A673 (cell line): ENCODE measurements around the gene ARNT2. TPM values are rescaled to one million over a fixed set of nuclear protein-coding genes. Genes with fewer than 3 reads are reported as not detected.

Experiments
- BruUV-seq: library from RNA; stranded (reverse); fragments of 400-500 nt; replicated peaks from 2 replicates; lab custom pipeline; 2021; lab: Mats Ljungman, UMichigan
- CTCF ChIA-PET: fragments of 300-600 bp; sonication (Branson Sonifier 250); formaldehyde crosslinking; loops from one replicate; lab custom pipeline; 2022; ENCODE audit warnings: antibody characterized with exemption; lab: Charles Lee
- POLR2A ChIA-PET: fragments of 300-600 bp; sonication (Branson Sonifier 250); formaldehyde crosslinking; loops from one replicate; lab custom pipeline; 2022; ENCODE audit warnings: antibody characterized with exemption; ENCODE audit not compliant: low non-redundant PET; lab: Charles Lee
- DNase-seq: peaks from one replicate; pipeline ENCODE4 v3.0.0-alpha.2; 2015; ENCODE audit warnings: low spot score
- H3K27ac ChIP-seq: fragments of 200-600 bp; sonication (generic); 2 replicates; pipeline ENCODE4 v1.5.1; 2016; ENCODE audit warnings: mixed run types, low read depth, mild to moderate bottlenecking, mixed read lengths, antibody characterized with exemption, low read length; ENCODE audit not compliant: poor library complexity, severe bottlenecking
- H3K27me3 ChIP-seq: fragments of 200-600 bp; sonication (generic); replicated peaks from 2 replicates; pipeline ENCODE4 v1.6.1; 2017; ENCODE audit warnings: mixed run types, low read depth, mild to moderate bottlenecking, mixed read lengths, antibody characterized with exemption, low read length; ENCODE audit not compliant: insufficient read depth, poor library complexity
- H3K36me3 ChIP-seq: fragments of 200-600 bp; sonication (generic); 2 replicates; pipeline ENCODE4 v1.6.1; 2016; ENCODE audit warnings: mixed run types, mild to moderate bottlenecking, mixed read lengths, antibody characterized with exemption, low read length; ENCODE audit not compliant: insufficient read depth, poor library complexity, severe bottlenecking
- H3K4me1 ChIP-seq: fragments of 200-600 bp; sonication (generic); 2 replicates; pipeline ENCODE4 v1.6.1; 2017; ENCODE audit warnings: mixed run types, mild to moderate bottlenecking, mixed read lengths, antibody characterized with exemption, low read length; ENCODE audit not compliant: insufficient read depth, poor library complexity, severe bottlenecking
- H3K4me3 ChIP-seq: fragments of 200-600 bp; sonication (generic); 2 replicates; pipeline ENCODE4 v1.5.1; 2016; ENCODE audit warnings: low read depth, mixed run types, mild to moderate bottlenecking, mixed read lengths, low read length; ENCODE audit not compliant: poor library complexity, severe bottlenecking
- H3K9me3 ChIP-seq: fragments of 200-600 bp; sonication (generic); 2 replicates; pipeline ENCODE4 v1.6.1; 2016; ENCODE audit warnings: mixed run types, low read depth, mild to moderate bottlenecking, mixed read lengths, antibody characterized with exemption, low read length; ENCODE audit not compliant: poor library complexity, severe bottlenecking
- EZH2 ChIP-seq: fragments of 200-600 bp; sonication (generic); IDR thresholded peaks from 2 replicates; pipeline ENCODE4 v1.6.1; 2017; ENCODE audit warnings: borderline replicate concordance, low read depth, mild to moderate bottlenecking, mixed read lengths, antibody characterized with exemption, low read length; ENCODE audit not compliant: poor library complexity, severe bottlenecking
- intact Hi-C: fragments of 100-400 bp; cut with micrococcal nuclease; formaldehyde crosslinking; loops from one replicate; pipeline ENCODE4 v1.10.0; 2022; ENCODE audit not compliant: unreplicated experiment
- total RNA-seq: library from RNA; stranded (reverse); gene quantifications from 2 replicates; pipeline ENCODE4 v1.2.3, GENCODE V29; 2021
- TF ChIP-seq, protein P1 (sequence below): fragments of 300-800, 200-600 bp; sonication (generic); conservative IDR thresholded peaks from 2 replicates; pipeline ENCODE4 v1.5.1; 2017; ENCODE audit warnings: low read depth, mild to moderate bottlenecking, antibody characterized with exemption, low read length, moderate library complexity, mixed read lengths

The ARNT2 gene
- total RNA-seq, 1 experiment from 2014 or later, result 2.1 TPM

DNA sequence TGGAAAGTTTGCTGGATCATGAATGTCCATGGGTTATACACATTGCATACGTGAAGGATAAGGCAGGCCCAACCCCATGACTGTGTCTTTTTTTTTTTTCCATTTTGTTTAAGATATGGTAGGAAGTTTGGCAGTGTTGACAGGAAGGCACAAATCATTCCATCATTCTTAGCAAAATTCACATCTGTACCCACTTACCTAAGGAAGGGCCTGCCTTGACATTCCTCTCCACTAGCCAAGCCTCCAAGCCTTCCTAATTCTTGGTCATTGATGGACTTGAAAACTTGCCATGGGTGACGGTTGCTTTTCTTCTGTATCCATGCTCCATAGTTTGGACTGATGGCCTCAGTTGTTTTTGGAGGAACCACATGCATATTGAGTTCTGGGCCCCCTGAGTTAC, 54.4 kb downstream of the ARNT2 start:
- no peaks in the 10 kb centered on the region for H3K9me3 ChIP-seq
- no peaks in the 10 kb centered on the region for H3K27me3 ChIP-seq
- ChIA-PET CTCF (no interaction called here), POLR2A (no interaction called here)
- no peaks in the 10 kb centered on the region for H3K4me1 ChIP-seq
- DNase-seq, result no peak
- no TSS peak for BruUV-seq
- no peak overlapping the region for H3K4me3 ChIP-seq
- H3K36me3 ChIP-seq, result no peaks in the 10 kb centered on the region
- intact Hi-C loops, result loop anchor here (5.0 kb wide), 3 partner anchors 399 to 809 kb away; no protein-coding TSS in a partner anchor
- H3K27ac ChIP-seq, result no peak overlapping the region
- no peak for TF ChIP-seq EZH2
- TF ChIP-seq, protein P1, sequence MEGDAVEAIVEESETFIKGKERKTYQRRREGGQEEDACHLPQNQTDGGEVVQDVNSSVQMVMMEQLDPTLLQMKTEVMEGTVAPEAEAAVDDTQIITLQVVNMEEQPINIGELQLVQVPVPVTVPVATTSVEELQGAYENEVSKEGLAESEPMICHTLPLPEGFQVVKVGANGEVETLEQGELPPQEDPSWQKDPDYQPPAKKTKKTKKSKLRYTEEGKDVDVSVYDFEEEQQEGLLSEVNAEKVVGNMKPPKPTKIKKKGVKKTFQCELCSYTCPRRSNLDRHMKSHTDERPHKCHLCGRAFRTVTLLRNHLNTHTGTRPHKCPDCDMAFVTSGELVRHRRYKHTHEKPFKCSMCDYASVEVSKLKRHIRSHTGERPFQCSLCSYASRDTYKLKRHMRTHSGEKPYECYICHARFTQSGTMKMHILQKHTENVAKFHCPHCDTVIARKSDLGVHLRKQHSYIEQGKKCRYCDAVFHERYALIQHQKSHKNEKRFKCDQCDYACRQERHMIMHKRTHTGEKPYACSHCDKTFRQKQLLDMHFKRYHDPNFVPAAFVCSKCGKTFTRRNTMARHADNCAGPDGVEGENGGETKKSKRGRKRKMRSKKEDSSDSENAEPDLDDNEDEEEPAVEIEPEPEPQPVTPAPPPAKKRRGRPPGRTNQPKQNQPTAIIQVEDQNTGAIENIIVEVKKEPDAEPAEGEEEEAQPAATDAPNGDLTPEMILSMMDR, result no peak

DNA sequence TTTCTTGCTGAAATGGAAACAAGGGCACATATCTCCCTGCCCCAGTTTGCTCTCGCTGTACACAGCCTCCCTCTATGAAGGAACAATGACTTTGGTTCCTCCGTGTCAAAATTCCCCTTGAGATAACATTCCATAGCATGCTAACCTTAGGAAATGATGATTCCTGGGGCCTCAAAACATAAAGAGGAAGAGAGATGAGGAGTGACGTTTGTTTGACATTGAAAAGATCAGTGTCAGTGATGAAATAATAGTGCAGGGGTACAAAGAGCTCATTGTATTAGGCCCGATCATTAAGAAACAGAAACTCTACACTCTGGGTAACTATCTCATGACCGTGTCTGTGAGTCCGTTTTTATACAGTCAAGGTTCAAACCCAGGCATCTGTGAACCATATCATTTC, 55.2 kb downstream of the ARNT2 start:
- TF ChIP-seq, protein P1, result no peak
- no peak for TF ChIP-seq EZH2
- ChIA-PET CTCF (no interaction called here), POLR2A (no interaction called here)
- intact Hi-C loops, result loop anchor here (5.0 kb wide), 3 partner anchors 398 to 808 kb away; no protein-coding TSS in a partner anchor
- BruUV-seq, result no TSS peak
- DNase-seq, result no peak
- no peaks in the 10 kb centered on the region for H3K4me1 ChIP-seq
- no peak overlapping the region for H3K4me3 ChIP-seq
- H3K9me3 ChIP-seq, result no peaks in the 10 kb centered on the region
- H3K27ac ChIP-seq, result no peak overlapping the region
- no peaks in the 10 kb centered on the region for H3K27me3 ChIP-seq
- no peaks in the 10 kb centered on the region for H3K36me3 ChIP-seq

DNA sequence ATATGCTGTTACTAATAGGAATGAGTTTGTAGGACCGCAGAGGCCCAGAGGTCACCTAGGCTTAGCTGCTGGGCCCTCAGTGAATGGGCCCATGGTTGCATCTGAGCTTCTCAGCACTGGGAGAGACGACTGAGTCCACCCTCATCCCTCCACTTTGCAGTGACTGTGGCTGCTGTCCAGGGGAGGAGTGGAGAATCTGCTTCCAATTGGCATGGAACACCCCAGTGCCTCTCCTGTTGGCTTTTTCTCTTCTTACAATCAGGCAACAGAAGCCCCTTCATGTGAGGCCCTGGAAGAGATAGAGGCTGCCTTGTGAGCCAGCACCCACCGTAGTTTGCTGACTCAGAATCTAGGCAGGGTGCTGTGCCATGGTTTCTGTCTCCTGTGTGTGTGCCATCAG, 55.6 kb downstream of the ARNT2 start:
- H3K27me3 ChIP-seq, result no peaks in the 10 kb centered on the region
- TF ChIP-seq, protein P1, result no peak
- TF ChIP-seq EZH2, result no peak
- H3K4me3 ChIP-seq, result no peak overlapping the region
- no peak for DNase-seq
- no peak overlapping the region for H3K27ac ChIP-seq
- no peaks in the 10 kb centered on the region for H3K4me1 ChIP-seq
- BruUV-seq, result no TSS peak
- H3K9me3 ChIP-seq, result no peaks in the 10 kb centered on the region
- POLR2A ChIA-PET, result no interaction called here
- H3K36me3 ChIP-seq, result no peaks in the 10 kb centered on the region
- intact Hi-C loops, result loop anchor here (5.0 kb wide), 3 partner anchors 397 to 807 kb away; no protein-coding TSS in a partner anchor
- CTCF ChIA-PET, result no interaction called here
